DMS153 treated with DMSO at 0.1 percent for 48 hours (cell line): Measurements from ENCODE around the gene RASA1.

ENCODE experiments used
- DNase-seq: peaks from one replicate; lab custom pipeline; 2025; ENCODE audit not compliant: unreplicated experiment; lab: John Stamatoyannopoulos, UW

RASA1 gene

GRCh38 chr5:87438231-87438630 lies 170.5 kb downstream of the RASA1 start:
- DNase-seq = no peak
